T-helper 1 cell (primary cell): ENCODE data around the gene TUBB6.

Experiments used
- DNase-seq, 5 donors: peaks; one replicate each; pipeline ENCODE4 v3.0.0-alpha.2; 2012 to 2020
- total RNA-seq, 4 donors: gene quantifications; one replicate each; lab custom pipeline; 2026; lab: John Stamatoyannopoulos, UW

Gene TUBB6
- 0 to 0.30 (median 0.06) reads per million in 4 donors for total RNA-seq

DNA sequence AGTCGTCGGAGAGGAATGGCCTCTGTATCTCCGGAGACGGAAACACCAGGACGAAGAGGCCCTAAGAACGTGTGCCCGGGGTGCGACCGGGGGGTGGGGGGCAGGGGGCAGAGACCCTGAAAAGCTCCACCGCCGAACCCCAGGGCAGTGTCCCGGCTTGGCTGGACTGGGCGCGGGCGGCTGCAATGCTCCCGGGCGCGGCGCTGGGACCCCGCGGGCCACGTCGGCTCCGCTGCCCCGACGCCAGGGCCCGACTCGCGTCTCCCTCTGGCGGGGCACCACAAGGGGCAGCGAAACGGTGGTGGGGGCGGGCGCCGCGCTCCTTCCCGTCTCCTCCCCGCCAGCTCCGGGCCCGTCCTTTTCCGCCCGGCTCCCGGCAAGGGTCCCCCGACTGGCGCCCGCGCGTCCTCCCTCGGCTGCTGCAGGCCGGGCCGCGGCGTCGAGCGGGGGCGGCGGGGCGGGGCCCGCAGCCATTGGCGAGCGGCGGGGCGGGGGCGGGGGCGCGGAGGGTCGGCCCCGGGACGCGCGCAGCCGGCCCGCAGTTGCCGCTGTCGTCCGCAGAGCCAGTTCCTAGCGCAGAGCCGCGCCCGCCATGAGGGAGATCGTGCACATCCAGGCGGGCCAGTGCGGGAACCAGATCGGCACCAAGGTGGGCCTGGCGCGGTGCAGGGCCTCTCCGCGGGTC, at the start of gene TUBB6:
Gene TUBB6 (plus strand): TSS at position 541 of the 685 bp plus-strand sequence. CDS start 52 bp downstream, at position 593.
- DNase-seq, result no peak

- DNase-seq, result no peak
These were observed 49.0 kb upstream of the TUBB6 start for GRCh38 chr18:12258719-12259705.

GRCh38 chr18:12262748-12263147, 45.3 kb upstream of the TUBB6 start:
- DNase-seq, result no peak

DNA sequence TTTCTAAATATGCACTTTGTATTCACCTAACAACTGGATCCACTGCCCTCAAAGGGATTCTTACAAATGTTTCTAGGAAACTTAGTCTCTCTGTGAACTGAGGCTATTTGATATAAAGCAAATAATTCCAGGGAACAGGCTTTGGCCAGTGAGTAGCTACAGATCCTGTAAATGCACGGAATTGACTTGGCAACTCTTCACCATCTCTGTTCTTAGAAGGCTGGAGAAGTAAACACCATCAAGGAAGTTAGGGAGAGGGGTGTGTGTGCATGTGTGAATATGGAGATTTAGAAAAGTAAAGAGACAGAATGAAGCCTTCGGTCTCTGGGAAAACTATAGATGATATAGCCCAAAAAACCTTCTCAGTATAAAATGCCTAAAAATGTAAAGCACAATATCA, 43.2 kb upstream of the TUBB6 start:
- no peak for DNase-seq

- DNase-seq, result peak in 3 of 5 donors; percentile 17 to 48 (median 23)
These were observed 36.4 kb upstream of the TUBB6 start for GRCh38 chr18:12271376-12272235.

DNA sequence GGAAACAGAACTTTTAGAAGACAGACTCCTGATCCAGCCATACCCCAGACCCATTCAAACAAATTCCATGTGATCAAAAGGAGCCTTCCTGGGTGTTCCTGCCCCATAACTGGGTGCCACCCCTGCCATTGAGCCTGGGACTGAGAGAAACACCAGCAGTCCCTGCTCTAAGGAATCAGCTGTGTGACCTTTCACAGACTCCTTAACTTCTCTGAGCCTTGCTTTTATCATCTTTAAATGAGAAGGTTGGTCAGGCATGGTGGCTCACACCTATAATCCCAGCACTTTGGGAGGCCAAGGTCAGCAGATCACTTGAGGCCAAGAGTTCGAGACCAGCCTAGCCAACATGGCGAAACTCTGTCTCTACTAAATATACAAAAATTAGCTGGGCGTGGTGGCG, 33.2 kb upstream of the TUBB6 start:
- no peak for DNase-seq

GRCh38 chr18:12276736-12277554, 31.1 kb upstream of the TUBB6 start:
- no peak for DNase-seq

- no peak for DNase-seq
These were observed 29.8 kb upstream of the TUBB6 start for GRCh38 chr18:12278215-12278671.

DNA sequence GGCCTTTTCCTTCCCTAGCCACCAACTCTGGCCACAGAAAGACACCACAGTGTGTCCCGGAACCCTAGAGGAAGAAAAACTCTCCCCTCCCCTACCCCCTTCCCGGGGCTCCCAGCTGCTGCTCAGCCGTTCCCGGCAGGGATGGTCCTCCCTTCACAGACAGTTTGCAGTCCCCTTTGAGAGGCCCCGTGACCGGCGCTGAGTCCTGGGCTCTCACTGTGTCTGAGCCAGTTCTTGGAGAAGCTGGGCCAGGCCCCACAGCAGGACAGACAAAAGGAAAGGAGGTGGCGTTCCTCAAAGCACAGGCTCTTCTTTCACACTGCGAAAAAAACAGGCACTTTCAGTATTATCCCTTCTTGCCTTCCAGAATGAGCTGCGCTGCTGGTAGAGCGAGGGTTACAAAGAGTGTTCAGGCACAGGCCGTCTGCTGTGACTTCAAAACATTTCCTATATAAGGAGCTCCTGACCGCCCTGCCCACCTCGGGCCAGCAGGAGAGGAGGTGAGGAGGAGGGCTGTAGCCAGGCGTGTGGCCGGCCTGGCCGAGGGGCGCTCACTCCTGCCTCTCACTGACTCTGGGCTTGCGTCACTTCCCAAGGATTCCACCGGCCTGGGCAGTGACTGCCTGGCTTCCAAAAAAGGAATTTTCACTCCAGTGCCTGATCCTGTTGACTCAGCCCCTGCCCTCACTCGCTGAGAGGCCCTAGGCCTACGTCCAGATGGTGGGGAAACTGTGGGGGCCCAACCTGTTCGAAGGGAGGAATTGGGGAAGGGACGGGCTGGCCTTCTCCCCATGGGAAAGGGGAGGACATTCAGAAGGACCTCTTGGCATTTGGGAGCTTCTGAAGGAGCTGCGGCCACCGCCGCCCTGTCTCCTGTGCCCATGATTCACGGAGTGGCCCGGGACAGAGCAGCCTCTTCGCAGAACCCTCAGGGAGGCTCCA, 29.0 kb upstream of the TUBB6 start:
- no peak for DNase-seq

DNA sequence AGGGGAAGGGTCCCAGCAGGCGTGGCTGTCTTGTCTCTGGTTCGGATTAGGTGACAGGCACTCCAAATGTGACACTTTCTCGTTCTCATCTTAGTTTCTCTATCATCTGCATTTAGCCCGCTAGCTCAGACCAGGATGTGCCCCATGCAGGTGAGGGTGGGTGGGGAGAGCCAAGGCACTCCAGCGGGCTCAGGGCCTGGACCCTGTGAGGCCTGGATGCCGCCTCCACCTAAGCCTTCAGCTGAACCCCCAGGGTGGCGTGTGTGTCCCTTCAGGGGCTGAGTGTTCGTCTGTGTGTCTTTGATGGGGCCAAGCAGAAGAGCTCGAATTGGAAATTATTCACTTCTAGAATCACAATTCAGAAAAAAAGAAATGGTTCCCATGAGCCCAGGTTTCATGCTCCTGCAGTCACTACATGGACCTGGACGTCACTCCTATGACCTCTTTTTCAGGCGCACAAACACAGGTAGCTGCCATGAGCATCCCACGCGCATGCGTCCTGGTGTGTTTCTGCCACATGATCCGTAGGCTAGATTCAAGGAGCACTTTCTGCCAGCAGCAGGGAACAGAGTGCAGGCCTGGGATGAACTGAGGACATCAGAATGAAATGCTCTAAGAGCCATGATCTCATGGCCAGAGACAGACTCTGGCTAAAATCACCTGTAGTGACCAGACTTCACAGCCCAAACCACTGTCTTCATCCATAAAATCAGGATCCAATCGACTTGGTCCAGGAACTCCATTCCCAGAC, 28.1 kb upstream of the TUBB6 start:
- DNase-seq, result no peak

DNA sequence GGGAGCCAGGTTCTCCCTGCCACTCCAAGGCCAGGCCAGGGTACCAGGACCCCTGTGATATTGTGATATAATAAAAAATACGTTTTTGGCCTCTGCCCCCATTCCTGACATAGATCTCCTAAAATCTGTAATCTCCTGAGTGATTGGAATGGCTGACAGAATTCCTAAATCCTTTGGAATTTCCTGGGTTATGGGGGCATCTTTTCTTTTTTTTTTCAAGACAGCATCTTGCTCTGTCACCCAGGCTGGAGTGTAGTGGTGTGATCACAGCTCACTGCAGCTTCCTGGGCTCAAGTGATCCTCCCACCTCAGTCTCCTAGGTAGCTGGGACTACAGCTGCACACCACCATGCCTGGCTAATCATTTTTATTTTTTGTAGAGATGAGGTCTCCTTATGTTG, 26.2 kb upstream of the TUBB6 start:
- no peak for DNase-seq

- DNase-seq, result no peak
These were observed 25.5 kb upstream of the TUBB6 start for GRCh38 chr18:12282442-12283039.

GRCh38 chr18:12283256-12283655, 24.8 kb upstream of the TUBB6 start:
- no peak for DNase-seq

DNA sequence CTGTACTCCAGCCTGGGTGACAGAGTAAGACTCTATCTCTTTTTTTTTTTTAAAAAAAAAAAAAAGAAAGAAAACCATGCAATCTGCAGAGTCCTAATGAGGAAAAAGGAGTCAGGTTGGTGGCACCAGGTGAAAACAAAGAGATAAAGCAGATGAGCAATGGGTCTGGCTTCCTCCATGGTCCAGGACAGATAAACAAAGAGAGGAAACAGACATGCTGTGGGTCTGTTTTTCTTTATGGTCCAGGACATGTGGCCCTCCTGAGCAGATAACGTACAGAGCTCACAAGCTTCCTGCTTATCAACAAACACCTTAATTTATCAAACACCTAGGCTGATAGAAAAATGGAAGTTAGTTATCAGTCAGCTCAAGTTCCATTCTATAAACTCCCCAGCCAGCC, 24.4 kb upstream of the TUBB6 start:
- no peak for DNase-seq

DNA sequence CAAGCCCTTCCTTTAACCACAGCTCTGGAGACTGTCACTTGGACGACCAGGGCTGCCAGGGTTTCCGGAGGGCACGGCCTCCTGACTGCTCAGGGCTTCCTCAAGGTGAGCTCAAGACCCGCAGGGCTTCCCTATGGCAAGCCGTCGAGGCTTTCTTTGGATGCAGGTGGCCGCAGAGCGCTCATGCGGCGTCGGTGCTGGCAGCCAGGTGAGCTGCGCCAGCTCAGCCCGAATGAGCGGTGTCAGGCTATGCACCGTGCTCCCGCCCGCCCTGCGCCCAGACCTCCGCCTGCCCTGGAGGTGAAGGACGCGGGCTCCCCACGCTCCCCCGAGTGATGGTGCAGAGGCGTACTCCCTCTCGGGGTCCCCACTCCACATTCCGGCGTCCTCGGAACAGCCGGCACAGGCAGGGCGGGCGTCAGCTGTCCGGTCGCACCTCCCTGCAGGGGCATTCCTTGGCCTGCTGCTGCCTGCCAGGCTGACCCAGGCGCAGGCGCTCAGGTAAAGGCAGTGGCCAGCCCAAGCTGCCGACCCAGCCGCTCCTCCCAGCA, 20.8 kb upstream of the TUBB6 start:
- DNase-seq, result no peak

DNA sequence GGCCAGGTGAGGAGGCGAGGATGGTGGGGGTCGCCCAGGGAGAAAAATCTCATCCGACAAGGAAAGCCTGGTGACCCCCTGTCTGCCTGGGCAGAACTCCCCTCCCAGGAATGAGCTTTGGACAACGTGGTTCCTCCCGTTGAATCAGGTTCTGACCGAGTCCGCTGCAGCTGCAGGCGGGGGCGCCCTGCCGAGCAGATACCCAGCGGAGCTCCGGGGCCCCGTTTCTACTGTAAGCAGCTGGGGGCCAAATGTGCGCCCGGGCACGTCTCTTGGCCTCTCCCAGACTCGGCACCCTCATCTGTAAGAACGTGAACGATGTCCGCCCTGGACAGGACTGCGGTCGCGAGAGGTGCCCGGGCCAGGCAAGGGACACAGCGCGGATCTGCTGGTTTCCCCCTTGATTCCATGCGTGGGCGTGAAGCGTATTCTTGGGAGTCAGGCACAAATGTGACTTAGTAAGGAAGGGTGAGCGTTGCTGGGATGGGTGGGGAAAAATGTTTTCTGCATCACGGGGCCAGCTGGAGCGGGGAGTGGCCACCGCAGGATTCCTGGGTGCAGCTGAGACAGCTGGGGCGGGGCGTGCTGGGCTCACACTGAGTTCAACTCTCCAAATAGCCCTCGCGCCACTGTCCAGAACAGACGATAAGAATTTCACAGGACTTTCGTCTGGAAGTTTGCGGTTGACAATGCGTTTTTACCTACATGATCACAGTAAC, 20.2 kb upstream of the TUBB6 start:
- DNase-seq, result no peak

GRCh38 chr18:12288403-12288755, 19.7 kb upstream of the TUBB6 start:
- DNase-seq, result no peak

DNA sequence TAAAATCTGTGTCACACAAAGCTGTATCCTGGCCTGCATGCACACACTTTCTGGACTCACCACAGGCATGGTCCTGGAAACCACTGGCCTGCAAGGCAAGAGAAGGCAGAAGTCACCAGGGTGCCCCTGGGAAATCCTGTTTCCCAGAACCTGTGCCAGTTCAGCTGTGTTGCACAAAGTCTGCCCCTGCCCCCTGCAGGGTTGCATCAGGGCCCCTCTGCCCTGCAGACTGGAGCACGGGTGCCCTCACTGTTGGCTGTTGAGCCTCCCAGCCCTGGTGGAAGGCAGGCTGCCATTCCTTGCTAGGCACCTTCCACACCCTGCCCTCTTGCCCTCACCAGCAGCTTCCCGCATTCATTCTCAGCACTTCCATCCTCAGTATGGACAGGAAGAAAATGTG, 18.0 kb upstream of the TUBB6 start:
- DNase-seq, result no peak

DNA sequence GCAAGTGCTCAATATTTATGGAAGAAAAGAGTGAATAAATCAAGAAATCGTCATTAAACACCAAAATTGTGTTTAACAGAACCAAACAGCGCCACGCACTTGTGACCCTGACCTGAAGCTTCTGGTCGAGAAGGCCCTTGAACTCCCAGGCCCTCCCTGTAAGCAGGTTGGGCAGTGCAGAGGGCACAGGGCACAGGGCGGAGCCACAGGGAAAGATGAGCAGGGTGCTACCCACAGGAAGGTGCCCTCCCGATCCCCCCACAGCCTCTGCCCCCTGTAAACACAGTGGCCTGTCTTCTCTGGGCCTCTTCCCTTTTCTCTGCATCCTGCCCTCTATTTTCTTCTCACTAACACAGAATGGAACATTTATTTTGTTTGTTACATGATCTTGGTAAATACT, 16.9 kb upstream of the TUBB6 start:
- no peak for DNase-seq
